HG03095 (cell line): ENCODE measurements around the gene FOXP1.
A peak's percentile ranks its signal among the peaks of the same experiment; 100 is the strongest.

Source experiments
- ATAC-seq: cut with Tn5 transposase; IDR thresholded peaks from one replicate; pipeline ENCODE4 v1.9.1; 2021; ENCODE audit warnings: moderate library complexity; ENCODE audit not compliant: unreplicated experiment

FOXP1 gene

DNA sequence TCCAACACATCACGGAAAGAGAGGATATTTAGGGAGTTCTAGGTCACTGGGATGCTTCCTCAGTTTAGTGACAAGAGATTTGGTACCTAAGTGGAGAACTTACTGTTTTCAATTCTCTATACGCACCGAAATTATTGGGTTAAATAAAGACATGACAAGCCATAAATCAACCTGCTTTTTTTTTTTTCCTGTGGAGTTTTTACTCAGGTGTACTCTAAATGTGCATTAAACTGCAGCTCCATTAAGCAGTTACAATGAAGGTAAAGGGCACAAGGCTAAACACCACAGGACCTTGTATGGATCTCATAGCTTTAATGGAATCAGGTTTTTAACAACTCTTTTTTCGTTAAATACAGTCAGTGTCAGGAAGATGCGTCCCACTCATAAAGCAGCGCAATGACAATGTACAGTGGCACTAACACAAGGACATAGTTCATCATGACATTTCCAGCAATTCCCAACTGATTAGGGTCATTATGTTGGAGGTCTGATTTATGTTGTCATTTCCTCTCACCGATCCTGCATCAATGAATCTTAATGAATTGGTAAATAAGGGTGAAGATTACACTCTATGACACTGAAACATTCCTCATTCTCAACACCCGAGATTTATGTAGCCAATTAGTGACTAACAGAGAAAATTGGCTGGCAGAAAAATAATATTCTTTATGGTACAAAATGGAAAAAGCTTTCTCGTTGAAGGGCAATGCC lies 355.2 kb downstream of the FOXP1 start:
- ATAC-seq, result no peak

DNA sequence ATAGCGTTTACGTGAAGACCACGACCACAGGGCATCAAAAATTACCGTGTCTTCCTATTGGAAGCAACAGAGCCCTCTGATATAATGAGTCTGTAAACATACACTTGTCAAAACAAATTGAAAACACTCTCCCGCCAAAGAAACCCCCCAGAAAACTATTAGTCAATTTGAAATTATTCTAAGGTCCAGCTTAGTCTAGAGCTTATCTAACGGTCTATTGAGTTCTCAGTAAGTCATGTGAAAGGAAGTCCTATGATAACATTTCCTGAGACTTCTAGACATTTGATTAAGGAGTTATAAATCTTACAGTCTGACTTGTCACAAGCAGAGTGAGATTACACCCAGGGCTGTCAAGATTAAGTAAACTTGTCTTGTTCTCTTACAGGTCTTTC lies 356.3 kb downstream of the FOXP1 start:
- ATAC-seq, result no peak

DNA sequence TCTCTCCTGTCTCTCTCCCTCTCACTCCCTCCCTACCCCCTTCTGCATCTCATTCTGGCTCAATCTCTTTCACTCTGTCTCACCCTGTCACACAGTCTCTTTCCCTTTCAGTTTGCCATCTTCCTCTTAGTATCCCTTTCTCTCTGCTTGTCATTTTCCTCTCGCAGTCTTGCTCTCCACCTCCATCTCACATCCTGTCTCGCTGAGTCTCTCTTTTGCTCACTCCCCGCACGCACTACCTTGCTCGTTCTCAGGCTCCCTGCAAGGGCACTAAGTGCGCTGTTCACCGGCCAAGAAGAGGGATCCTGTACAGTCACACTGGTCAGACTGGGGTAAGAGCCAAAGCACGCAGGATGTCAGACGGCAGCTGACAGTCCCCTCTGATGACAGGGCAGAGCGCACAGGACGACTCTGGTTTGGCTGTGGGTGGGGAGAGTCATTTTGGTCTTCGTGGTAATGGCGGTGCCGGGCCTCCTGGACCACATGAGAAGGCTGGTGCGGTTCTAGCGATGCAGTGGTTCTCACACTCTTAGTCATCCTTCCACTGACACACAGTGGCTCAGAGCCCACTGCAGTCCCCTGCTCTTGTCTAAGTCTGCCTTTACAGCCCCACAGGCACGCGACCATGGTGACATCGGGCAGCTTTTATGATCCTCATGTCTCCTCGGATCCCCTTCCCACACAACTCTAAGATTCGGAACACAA lies 356.8 kb downstream of the FOXP1 start:
- peak; percentile 89 for ATAC-seq

DNA sequence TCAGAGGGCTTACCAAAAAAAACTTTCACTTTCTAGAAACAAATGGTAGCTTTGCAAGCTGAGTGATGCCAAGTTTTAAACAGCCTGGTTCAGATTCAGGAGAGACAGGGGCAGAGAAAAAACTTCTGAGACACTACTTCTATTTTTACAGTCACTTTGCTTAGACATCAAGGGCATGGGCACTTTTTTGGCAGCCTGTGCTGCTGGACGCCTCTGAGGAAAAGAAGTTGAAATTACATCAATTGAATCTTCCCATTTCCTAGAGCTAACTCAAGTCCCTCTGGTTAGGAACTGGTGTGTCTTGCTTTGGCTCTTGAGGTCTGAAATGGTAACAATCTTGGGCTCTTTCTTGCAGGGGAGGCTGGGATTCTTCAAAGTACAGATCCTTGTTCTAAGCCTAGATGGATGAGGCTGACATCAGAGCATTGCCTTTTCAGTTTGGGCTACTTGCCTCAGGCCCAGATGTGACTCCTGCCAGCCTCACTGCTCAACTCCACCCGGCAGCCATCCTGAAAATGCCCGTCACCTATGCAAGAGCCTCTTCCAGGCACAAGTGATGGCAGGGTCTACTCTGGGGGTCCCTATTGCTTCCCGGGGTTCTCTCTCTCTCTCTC lies 357.5 kb downstream of the FOXP1 start:
- ATAC-seq, result peak; percentile 3

DNA sequence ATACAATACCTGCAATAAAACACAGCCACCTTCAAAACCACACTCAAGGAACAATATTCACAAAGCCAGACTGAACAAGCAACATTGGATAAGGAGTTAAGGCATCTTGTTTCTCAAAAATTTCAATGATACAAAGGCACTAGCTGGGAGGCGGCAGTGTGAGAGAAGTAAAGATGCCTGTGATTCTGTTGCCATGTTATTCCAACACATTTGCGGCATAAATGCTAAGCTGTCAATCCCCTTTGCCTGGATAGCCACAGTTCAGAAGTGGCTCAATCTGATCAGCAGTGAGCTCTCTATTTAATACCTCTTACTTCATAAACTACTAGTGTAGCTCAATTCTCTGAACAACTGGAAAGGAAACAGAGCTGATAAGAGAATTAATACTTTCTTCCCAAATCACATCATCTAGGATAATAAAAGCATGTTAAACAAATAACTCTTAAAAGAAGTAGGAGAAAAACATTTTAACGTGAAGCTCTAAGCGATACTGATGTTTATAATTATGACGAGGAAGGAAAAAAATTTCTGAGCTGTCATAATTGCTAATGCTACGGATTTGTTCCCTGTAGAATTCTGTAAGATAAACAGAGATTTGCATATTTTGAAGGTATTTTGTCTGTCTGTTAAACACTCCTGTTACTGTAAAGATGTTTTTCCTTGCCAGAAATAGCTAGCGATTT lies 358.4 kb downstream of the FOXP1 start:
- ATAC-seq, result no peak

DNA sequence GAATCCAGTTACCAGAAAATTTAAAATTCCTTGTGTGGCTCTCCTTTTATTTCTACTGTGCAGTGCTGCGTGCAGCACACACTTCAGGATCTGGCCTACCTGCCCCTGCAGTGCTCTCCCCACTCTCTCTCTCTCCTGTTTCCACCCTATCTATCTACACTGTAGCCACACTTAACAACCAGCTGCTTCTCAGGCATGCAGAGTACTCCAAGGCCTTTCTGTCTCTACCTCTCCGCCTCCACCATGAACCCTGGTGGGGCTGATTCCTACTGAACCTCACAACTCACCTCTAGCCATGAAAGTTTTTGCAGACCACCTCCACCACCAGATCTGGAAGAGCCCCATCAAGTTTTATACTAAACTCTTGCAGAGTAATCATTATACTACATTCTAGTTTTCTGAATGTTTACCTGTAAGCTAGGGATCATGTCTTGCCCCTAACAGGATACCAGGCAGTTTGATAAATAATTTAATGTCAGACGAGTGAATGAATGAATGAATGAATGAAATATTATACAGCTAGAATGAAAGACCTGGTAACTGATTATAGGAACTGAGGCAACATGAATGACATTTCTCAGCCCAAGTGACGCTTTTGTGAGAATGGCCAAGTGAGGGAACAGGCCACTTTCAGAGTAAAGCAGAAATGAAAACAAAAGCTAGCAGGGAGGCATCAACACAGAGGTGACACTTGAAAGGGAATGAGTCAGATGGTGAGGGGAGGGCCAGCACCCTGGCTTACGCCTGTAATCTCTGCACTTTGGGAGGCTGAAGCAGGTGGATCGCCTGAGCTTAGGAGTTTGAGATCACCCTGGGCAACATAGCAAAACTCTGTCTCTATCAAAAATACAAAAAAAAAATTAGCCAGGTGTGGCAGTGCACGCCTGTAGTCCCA lies 363.5 kb downstream of the FOXP1 start:
- peak; percentile 98 for ATAC-seq

DNA sequence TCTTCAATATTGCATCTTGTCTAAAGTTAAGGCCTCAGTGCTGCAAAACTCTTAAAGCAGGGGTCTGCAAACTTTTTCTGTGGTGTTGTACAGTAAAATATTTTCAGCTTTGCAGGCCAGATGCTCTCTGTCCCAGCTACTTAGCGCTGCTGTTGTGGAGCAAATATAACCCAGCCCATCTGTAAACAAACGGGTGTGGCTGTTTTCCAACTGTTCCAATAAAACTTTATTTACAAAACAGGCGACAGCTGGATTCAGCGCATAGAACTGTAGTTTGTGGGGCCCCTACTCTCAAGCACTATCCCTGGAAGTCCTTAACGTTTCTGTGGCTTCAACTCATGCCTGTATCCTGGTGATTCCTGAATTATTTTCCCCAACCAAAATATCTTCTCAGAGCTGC lies 365.0 kb downstream of the FOXP1 start:
- no peak for ATAC-seq

DNA sequence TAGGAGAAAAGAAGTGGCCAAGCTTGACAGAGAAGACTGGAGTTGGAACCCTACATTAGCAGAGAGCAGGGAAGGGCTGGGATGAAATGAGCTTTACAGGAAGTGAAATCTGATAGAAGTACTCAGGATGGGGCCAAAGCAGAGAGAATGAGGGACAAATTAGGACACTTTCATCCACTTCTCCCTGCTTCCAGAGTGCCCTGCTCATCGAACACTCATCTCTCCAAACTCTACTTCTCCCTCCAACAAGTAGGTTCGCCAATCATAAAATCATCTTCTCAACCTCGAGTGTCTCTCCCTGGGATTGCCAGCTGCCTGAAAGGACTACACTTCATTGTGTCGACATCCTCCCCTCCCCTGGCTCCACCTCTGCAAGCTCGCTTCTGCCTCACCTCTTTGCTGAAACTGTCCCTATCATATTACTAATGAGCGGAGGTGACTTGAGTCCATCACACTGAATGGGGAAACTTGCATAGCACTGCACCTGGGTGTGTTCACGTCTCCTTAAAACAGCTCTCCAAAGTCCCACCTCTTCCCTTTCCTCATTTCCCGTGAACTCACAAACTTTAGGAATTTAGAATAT lies 365.8 kb downstream of the FOXP1 start:
- ATAC-seq, result no peak

DNA sequence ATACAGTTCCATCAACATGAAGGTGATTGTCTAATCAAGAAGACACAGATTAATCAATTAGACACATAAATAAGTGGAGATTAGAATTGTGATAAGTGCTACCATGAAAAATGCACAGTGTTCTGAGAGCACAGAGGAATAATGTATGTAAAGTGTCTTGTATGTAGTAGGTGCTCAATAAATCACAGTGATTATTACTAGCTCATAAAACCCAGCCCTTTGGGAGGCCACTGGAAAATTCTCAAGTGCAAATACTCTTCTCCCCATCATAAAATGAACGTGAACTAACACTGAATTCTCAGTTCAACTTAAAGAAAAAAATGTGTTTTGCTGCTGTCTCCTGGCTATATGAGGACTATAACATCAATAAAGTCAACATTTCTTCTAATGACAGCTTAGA lies 368.2 kb downstream of the FOXP1 start:
- ATAC-seq, result no peak

DNA sequence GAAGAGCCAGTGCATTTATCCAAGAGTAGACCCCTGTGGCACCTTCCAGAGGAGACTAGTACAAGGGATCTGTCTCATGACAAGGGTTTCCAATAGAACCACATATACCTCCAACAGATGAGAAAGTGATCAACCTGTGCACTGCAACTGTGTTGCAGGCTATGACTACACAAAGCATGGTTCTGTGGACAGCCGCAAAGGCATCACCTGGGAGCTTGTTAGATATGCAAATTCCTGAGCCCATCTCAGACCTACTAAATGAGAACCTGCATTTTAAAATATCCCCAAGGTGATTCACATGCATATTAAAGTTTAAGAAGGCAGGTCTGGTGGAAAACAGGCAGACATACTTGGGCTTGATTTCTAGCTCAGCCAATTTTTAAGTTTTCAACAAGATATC lies 368.7 kb downstream of the FOXP1 start:
- ATAC-seq, result no peak

DNA sequence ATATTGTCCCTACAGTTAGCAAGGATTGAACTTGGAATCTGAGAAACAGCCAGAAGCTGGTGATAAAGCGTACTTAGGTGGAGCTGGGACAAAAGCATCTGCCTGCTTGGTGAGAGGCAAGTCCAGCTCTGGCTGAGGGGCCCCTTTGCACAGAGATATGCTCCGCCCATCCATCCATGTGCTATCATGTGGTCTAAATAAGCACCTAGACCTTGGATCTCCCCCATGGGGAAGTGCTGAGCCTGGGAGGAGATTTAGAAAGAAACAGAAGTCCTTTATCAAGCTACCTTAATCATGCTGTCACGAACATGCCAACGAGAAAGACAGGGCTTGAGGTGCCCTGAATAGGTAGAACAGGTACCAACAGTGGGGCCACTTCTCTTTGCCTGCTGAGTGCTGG lies 369.5 kb downstream of the FOXP1 start:
- ATAC-seq, result no peak

DNA sequence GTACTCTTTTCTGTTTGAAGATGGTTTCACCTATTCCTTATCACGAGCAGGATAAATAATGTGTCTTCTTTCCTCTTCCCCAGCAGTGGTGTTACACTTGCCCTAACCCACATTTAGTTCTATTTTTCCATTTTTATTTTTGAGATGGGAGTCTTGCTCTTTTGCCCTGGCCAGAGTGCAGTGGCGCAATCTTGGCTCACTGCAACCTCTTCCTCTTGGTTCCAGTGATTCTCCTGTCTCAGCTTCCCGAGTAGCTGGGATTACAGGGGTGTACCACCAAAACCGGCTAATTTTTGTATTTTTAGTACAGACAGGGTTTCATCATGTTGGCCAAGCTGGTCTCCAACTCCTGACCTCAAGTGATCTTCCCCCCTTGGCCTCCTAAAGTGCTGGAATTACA lies 372.4 kb downstream of the FOXP1 start:
- no peak for ATAC-seq

DNA sequence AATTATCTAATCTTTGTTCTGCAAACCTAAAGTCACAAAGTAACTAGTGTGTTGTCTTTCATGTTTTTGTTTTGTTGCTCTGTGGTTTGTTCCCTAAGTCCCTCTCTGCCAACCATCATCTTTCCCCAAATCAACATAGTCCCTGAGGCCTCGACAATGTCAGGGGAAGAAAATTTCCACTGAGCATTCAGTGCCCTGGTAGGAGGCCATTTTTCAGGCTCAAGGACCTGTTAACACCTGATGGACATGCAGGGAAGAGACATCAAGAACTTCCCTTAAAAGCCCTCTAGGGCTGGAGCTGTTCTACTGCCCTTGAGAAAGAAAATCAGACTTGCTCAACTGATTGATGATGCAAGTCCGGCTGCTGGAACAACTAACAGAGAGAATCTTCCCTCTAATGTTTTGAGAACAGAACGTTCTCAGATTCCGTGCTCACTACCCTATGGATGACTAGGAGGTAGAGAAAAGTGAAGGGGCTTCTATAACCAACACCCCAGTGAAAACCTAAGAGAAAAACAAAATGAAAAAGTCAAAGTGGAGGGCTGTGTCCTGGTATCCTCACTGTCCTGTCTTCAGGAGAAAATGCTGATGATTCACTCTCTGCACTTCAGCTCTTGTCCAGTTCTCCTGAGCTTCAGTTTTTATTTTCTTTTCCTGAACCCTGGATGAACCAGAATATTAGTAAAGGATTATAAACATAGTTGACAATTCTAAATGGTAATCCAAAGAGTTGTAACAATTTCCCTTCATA lies 373.1 kb downstream of the FOXP1 start:
- ATAC-seq, result no peak

DNA sequence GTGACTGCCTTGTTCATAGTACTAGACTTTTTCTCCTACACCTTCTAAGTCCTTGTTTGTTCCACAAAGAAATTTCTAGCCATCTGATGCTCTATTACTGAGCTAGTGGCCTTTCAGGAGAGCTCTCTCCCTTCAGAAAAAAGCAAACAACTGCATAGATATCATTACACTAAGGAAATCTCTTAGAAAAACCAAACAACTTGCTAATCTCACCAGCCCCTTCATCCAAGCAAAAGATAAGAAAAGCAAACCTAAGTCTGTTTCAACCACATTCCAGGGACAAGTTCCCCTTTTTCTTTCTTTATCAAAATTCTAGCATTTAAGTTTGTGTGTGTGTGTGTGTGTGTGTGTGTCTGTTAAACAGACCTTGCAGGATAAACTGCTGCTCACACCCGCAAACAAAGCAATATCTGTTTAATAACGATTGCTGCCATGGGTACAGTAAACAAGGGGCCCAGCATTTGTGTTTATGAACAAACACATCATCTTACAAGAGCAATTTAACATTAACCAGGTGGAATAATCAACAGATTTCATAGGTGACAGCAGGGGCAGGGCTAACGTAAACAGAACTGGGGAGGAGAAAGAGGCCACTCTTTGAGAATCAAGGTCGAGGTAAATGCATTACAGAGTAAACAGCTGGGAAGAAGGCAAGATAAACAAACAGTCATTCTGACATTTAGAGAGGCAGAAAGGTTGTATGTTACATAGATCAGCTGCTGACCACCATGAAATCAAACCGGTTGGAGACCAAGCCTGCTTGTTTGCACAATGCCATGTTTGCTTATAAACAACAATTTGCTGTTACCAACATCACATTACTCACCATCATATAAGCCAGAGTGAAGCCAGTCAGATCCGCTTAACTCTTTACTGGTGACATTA lies 375.1 kb downstream of the FOXP1 start:
- ATAC-seq, result no peak

DNA sequence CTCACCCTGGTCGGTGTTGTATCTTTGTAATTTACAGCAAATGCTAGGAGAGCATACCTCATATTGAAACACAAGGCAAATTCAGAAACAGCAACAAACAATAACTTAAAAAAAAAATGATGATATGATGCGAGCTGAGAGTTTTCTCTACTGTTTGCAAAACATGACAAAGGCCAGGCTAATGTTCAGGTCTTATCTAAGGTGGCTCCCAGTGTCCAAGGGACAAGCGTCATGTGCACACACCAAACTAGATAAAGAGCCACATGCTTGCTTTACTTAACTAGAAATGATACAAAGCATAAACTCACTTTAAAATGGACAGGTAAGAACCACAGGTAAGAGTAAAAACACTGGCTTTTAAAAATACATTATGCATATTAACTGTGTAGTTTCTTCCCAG lies 375.9 kb downstream of the FOXP1 start:
- ATAC-seq, result no peak

DNA sequence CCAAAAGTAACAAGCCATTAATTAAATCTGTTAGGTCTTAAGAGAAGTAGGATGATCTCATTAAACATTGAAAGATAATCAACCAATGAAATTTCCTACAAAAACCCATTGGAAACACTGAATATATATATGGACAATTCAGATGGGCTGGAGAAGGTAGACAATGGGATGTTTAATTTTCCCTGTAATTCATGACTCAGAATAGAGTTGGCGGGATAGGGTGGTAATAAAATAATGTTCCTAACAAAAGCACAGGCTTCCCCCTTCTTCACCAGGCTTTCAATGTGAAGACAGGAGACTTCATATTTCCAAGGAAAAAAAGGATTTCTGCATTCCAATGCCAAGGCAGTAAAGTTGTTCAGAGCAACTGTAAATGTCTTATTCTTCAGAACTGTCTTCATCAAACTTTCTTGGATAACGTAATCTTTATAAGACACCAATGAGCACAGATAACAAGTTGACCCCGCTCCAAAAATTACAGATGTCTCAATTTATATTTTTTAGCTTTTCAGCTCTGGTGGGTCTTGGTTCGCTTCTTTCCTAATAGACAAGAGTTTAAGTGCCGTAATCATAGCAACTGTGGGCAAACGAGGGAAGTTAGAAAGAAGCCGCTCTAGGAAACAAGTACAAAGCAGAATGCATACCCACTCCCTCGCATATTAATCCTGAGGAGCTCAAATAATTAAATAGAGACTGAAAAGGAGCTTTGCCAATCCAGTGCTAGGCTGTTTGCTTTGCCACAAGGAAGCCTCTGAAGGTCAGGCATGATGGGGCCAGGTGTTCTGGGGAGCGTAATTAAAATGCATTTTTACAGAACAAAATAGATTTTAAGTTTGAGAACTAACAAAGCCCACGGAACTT lies 377.0 kb downstream of the FOXP1 start:
- ATAC-seq, result no peak

DNA sequence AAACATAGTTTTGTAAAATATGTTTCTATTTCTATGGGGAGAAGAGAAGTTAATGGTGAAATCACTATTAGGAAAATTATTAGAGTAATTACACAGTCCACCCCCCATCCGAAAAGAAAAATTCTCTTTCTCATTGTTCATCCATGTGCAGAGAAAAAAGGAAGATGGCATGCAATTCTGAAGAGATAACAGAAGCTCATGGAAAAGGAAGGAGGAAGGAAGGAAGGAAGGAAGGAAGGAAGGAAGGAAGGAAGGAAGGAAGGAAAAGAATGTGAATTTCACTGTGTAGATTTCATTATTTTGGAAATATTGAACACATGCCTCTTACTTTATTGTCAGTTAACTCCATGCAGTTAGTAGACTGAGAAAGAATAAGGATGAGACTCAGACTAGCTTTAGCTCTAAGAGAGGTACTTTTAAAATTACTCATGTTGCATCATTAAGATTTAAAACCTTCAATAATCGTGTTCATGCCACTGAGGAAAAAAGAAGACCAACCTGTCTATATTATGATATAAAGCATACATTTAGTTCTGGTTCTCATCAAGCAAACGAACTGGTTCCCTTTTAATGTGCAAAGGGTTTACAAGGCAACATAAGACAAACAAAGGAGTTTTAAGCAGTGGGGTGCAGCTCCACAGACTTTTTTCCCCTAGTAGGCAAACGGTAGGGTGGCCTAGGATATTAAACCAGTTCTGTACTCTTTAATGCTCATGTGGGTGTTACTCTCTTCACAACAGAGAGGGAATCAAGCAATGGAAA lies 379.6 kb downstream of the FOXP1 start:
- ATAC-seq, result no peak
